Trophoblast cell (in vitro differentiated cells and primary cell): ENCODE results near the gene GID8.

ENCODE experiments used
- DNase-seq, 2 donors: peaks; one replicate each; pipeline ENCODE4 v3.0.0-alpha.2; 2016
- H2AFZ ChIP-seq: 2 replicates; pipeline ENCODE4 v1.6.1; 2013; ENCODE audit warnings: low read length, moderate library complexity, mild to moderate bottlenecking; ENCODE audit not compliant: insufficient read depth, poor library complexity
- H2AK5ac ChIP-seq: 2 replicates; pipeline ENCODE4 v1.6.1; 2013; ENCODE audit warnings: mild to moderate bottlenecking, low read length
- H2BK120ac ChIP-seq: 2 replicates; pipeline ENCODE4 v1.6.1; 2013; ENCODE audit warnings: low read length, mild to moderate bottlenecking, moderate library complexity; ENCODE audit not compliant: insufficient read depth, poor library complexity
- H2BK12ac ChIP-seq: 2 replicates; pipeline ENCODE4 v1.6.1; 2013; ENCODE audit warnings: mild to moderate bottlenecking, low read length, moderate library complexity
- H2BK5ac ChIP-seq: 2 replicates; pipeline ENCODE4 v1.6.1; 2013; ENCODE audit warnings: low read length, low read depth, moderate library complexity, mild to moderate bottlenecking; ENCODE audit not compliant: poor library complexity
- H3K14ac ChIP-seq: 2 replicates; pipeline ENCODE4 v1.6.1; 2013; ENCODE audit warnings: mild to moderate bottlenecking, low read length
- H3K18ac ChIP-seq: 2 replicates; pipeline ENCODE4 v1.6.1; 2013; ENCODE audit warnings: mild to moderate bottlenecking, low read length
- H3K23ac ChIP-seq: 2 replicates; pipeline ENCODE4 v1.6.1; 2013; ENCODE audit warnings: low read length
- H3K27ac ChIP-seq: 2 replicates; pipeline ENCODE4 v1.5.1; 2013; ENCODE audit warnings: low read depth, mild to moderate bottlenecking, inconsistent platforms, low read length, moderate library complexity
- H3K27me3 ChIP-seq: 2 replicates; pipeline ENCODE4 v1.6.1; 2013; ENCODE audit warnings: inconsistent platforms, mild to moderate bottlenecking, low read length, moderate library complexity; ENCODE audit not compliant: insufficient read depth
- H3K36me3 ChIP-seq, 2 experiments: 1 replicate in 1 of 2; 2 replicates in 1 of 2; pipeline ENCODE4 v1.6.1; 2013; ENCODE audit warnings: low read length in 2 of 2, mild to moderate bottlenecking in 2 of 2, moderate library complexity in 1 of 2; ENCODE audit not compliant: insufficient read depth in 2 of 2, control insufficient read depth in 1 of 2
- H3K4ac ChIP-seq: 2 replicates; pipeline ENCODE4 v1.6.1; 2013; ENCODE audit warnings: low read depth, mild to moderate bottlenecking, low read length, moderate library complexity
- H3K4me1 ChIP-seq, 2 experiments: 1 replicate in 1 of 2; 2 replicates in 1 of 2; pipeline ENCODE4 v1.6.1; 2013; ENCODE audit warnings: low read length in 2 of 2, mild to moderate bottlenecking in 2 of 2, moderate library complexity in 1 of 2; ENCODE audit not compliant: insufficient read depth in 2 of 2, control insufficient read depth in 1 of 2
- H3K4me2 ChIP-seq: 2 replicates; pipeline ENCODE4 v1.6.1; 2013; ENCODE audit warnings: inconsistent platforms, mild to moderate bottlenecking, low read length, moderate library complexity
- H3K4me3 ChIP-seq: 2 replicates; pipeline ENCODE4 v1.5.1; 2013; ENCODE audit warnings: mild to moderate bottlenecking, low read depth, low read length, inconsistent platforms
- H3K79me1 ChIP-seq: one replicate; pipeline ENCODE4 v1.6.1; 2013; ENCODE audit warnings: low read length
- H3K79me2 ChIP-seq: 2 replicates; pipeline ENCODE4 v1.6.1; 2013; ENCODE audit warnings: low read length, mild to moderate bottlenecking; ENCODE audit not compliant: control insufficient read depth, insufficient read depth, poor library complexity
- H3K9ac ChIP-seq: 2 replicates; pipeline ENCODE4 v1.6.1; 2013; ENCODE audit warnings: mild to moderate bottlenecking, low read length
- H3K9me3 ChIP-seq: 2 replicates; pipeline ENCODE4 v1.6.1; 2013; ENCODE audit warnings: low read depth, mild to moderate bottlenecking, control low read depth, inconsistent platforms, low read length; ENCODE audit not compliant: insufficient read depth
- H4K12ac ChIP-seq: 2 replicates; pipeline ENCODE4 v1.6.1; 2013; ENCODE audit warnings: low read depth, mild to moderate bottlenecking, low read length, moderate library complexity
- H4K8ac ChIP-seq: 2 replicates; pipeline ENCODE4 v1.6.1; 2013; ENCODE audit warnings: low read depth, mild to moderate bottlenecking, low read length, moderate library complexity
- H4K91ac ChIP-seq: one replicate; pipeline ENCODE4 v1.6.1; 2013; ENCODE audit warnings: low read depth, mild to moderate bottlenecking, low read length, moderate library complexity
- WGBS: extraction: QIAGEN DNeasy Blood & Tissue Kit; methylation state at CpG from one replicate; pipeline ENCODE4 v1.1.7; 2013; ENCODE audit warnings: missing lambda C conversion rate; ENCODE audit not compliant: insufficient read length, insufficient coverage; ENCODE audit errors: extremely low coverage; 5-methylcytosine and 5-hydroxymethylcytosine counted together

The GID8 gene

GRCh38 chr20:62917720-62918119 is 20.2 kb upstream of the GID8 start:
- peaks cover 13 to 18% of the 10 kb centered on the region in 2 experiments for H3K4me1 ChIP-seq
- no peak overlapping the region for H4K8ac ChIP-seq
- no peak overlapping the region for H2BK5ac ChIP-seq
- no peak overlapping the region for H3K18ac ChIP-seq
- H3K9me3 ChIP-seq: no peaks in the 10 kb centered on the region
- no peak overlapping the region for H3K4me3 ChIP-seq
- H3K36me3 ChIP-seq: peaks cover 6 to 12% of the 10 kb centered on the region in 2 experiments
- H4K91ac ChIP-seq: no peak overlapping the region
- no peak overlapping the region for H3K9ac ChIP-seq
- no peak overlapping the region for H3K27ac ChIP-seq
- no peak overlapping the region for H2BK12ac ChIP-seq
- H3K79me2 ChIP-seq: peaks cover 38% of the 10 kb centered on the region
- no peaks in the 10 kb centered on the region for H3K79me1 ChIP-seq
- H2AK5ac ChIP-seq: no peak overlapping the region
- no peak overlapping the region for H2BK120ac ChIP-seq
- H3K14ac ChIP-seq: no peak overlapping the region
- no peaks in the 10 kb centered on the region for H3K27me3 ChIP-seq
- no peak for DNase-seq
- no peak overlapping the region for H3K4me2 ChIP-seq
- H4K12ac ChIP-seq: no peak overlapping the region
- H3K23ac ChIP-seq: no peak overlapping the region
- H3K4ac ChIP-seq: peak overlapping the region; percentile 94
- H2AFZ ChIP-seq: no peak overlapping the region
- WGBS: no CpG with 5 or more reads among the region's 3 CpGs

GRCh38 chr20:62918147-62918546 is 19.8 kb upstream of the GID8 start:
- Histone ChIP-seq H2AFZ (peak overlapping the region; percentile 10), H3K4me3 (no peak overlapping the region), H3K18ac (no peak overlapping the region), H2BK120ac (no peak overlapping the region), H2BK12ac (no peak overlapping the region), H3K4ac (peak overlapping the region; percentile 66), H3K27me3 (no peaks in the 10 kb centered on the region), H3K4me2 (no peak overlapping the region), H3K4me1 (peaks cover 16 to 20% of the 10 kb centered on the region in 2 experiments), H4K8ac (no peak overlapping the region), H3K27ac (no peak overlapping the region), H3K14ac (no peak overlapping the region), H4K91ac (no peak overlapping the region), H3K9ac (no peak overlapping the region), H2AK5ac (no peak overlapping the region), H3K9me3 (no peaks in the 10 kb centered on the region), H3K79me1 (no peaks in the 10 kb centered on the region), H3K23ac (no peak overlapping the region), H3K36me3 (peaks cover 3 to 8% of the 10 kb centered on the region in 2 experiments), H2BK5ac (no peak overlapping the region), H3K79me2 (peaks cover 41% of the 10 kb centered on the region), H4K12ac (no peak overlapping the region)
- WGBS: no CpG with 5 or more reads among the region's 3 CpGs
- no peak for DNase-seq

- Histone ChIP-seq H4K8ac (no peak overlapping the region), H4K12ac (no peak overlapping the region), H2AK5ac (no peak overlapping the region), H3K9me3 (no peaks in the 10 kb centered on the region), H2BK5ac (no peak overlapping the region), H3K18ac (no peak overlapping the region), H3K79me2 (peaks cover 41% of the 10 kb centered on the region), H2BK120ac (no peak overlapping the region), H3K79me1 (no peaks in the 10 kb centered on the region), H3K4me2 (no peak overlapping the region), H3K23ac (no peak overlapping the region), H3K4ac (peak overlapping the region; percentile 94), H3K4me3 (no peak overlapping the region), H3K4me1 (peaks cover 18 to 20% of the 10 kb centered on the region in 2 experiments), H3K36me3 (peaks cover 0 to 4% of the 10 kb centered on the region in 2 experiments), H3K27ac (no peak overlapping the region), H3K9ac (no peak overlapping the region), H2AFZ (no peak overlapping the region), H4K91ac (no peak overlapping the region), H2BK12ac (no peak overlapping the region), H3K14ac (no peak overlapping the region), H3K27me3 (no peaks in the 10 kb centered on the region)
- no CpG with 5 or more reads among the region's 6 CpGs for whole genome bisulfite sequencing
- DNase-seq: no peak
Observed at GRCh38 chr20:62918831-62919230, 19.1 kb upstream of the GID8 start.

DNA sequence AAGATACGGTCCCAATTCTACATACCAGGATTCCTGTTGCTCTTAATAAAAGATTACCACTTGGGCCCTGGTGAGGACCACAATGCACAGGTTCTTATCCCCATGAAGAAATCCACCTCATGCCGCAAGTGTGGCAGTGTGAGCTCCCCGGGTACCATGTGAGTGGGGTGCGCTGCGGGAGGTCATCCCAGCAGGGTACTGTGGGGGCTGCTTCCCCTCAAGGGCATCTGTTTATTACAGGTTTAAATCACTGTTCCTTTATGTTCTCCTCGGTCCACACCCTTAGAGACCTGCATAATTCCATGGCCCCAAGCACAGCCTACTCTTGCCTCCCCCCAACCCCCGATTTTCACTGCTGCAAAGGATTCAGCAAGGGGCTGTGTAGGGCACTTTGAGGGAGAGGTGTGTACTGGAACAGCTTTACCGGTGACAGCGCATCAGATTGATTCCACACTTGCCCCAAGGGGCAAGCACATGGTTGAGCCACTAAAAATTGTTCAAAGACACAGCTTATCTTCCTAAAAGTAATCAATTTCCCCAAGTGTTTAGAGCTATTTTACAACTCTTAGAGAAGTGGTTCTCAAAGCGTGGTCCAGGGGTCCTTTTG is 17.8 kb upstream of the GID8 start:
- Histone ChIP-seq H3K4me3 (no peak overlapping the region), H3K14ac (no peak overlapping the region), H2BK120ac (no peak overlapping the region), H4K91ac (no peak overlapping the region), H2BK12ac (no peak overlapping the region), H3K4me2 (no peak overlapping the region), H4K12ac (no peak overlapping the region), H2AFZ (no peak overlapping the region), H2BK5ac (no peak overlapping the region), H3K18ac (no peak overlapping the region), H3K27me3 (no peaks in the 10 kb centered on the region), H4K8ac (no peak overlapping the region), H3K79me1 (no peaks in the 10 kb centered on the region), H2AK5ac (no peak overlapping the region), H3K9ac (no peak overlapping the region), H3K4ac (peak overlapping the region; percentile 100), H3K27ac (no peak overlapping the region), H3K23ac (no peak overlapping the region), H3K9me3 (no peaks in the 10 kb centered on the region), H3K36me3 (peaks cover 0 to 4% of the 10 kb centered on the region in 2 experiments), H3K4me1 (peaks cover 15 to 27% of the 10 kb centered on the region in 2 experiments), H3K79me2 (peaks cover 44% of the 10 kb centered on the region)
- no peak for DNase-seq
- WGBS: no CpG with 5 or more reads among the region's 10 CpGs
